DMS 273 (cell line): ENCODE data around the gene SEC22B.
"Not testable (repeated sequence)": the region's sequence is repeated elsewhere in the genome, so short reads cannot be mapped to it uniquely, and the experiment has no call there.

Experiments
- DNase-seq: peaks from one replicate; lab custom pipeline; 2025; ENCODE audit not compliant: unreplicated experiment; lab: John Stamatoyannopoulos, UW

The SEC22B gene

DNA sequence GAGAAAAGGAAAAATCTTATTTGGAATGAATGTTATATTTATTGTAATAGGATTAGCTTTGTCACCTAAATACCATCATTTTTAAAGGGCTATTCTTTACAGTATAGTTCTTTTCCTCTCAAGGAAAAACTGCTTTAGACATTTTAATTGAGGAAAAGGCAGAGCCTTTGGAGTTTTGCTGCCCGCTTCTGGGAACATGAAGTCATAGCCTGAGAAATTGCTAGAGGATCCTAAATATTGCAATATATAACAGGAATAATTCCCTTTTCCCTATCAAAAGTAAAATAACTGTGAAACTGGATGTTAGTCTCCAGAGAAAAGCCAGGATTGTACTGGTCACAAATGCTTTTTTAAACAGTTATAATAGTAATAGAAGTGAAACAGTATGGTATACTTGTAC, 30.5 kb downstream of the SEC22B start:
- DNase-seq, result peak; percentile 41

- DNase-seq, result not testable (repeated sequence)
Observed at GRCh38 chr1:120144626-120145025, 31.7 kb downstream of the SEC22B start.

DNA sequence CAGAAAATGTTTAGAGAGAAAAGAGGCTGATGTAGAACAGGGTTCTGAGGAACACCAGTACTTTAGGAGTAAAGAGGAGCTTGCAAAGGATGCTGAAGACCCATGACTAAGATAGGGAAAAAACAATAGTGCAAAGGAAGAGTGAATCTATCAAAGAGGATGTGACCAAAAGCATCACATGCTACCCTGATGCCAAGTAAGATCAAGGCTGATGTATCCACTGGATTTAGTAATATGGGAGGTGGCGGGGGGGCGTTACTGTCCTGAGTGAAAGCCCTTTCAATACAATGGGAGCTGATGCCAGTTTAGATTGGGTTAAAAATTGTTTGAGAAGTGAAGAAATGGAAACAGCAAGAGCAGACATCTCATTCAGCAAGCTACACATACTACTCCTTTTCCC, 32.2 kb downstream of the SEC22B start:
- not testable (repeated sequence) for DNase-seq

DNA sequence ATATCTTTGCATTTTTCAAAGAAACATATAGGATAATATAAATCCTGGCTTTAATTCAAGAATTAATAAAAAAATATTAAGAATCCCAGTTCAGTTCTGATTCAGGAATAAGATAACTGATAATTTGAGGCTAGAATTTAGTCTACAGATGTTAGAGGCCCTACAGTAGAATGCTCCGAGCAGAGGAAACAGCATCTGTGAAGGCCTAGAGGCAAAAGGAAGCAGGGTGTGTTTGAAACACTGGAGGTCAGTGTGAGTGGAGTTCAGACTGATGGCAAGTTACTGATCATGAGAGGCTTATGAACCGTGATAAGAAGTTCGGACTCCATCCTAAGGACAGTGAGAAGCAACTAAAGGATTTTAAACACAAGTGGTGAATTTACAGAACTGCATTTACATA, 33.0 kb downstream of the SEC22B start:
- DNase-seq, result not testable (repeated sequence)

DNA sequence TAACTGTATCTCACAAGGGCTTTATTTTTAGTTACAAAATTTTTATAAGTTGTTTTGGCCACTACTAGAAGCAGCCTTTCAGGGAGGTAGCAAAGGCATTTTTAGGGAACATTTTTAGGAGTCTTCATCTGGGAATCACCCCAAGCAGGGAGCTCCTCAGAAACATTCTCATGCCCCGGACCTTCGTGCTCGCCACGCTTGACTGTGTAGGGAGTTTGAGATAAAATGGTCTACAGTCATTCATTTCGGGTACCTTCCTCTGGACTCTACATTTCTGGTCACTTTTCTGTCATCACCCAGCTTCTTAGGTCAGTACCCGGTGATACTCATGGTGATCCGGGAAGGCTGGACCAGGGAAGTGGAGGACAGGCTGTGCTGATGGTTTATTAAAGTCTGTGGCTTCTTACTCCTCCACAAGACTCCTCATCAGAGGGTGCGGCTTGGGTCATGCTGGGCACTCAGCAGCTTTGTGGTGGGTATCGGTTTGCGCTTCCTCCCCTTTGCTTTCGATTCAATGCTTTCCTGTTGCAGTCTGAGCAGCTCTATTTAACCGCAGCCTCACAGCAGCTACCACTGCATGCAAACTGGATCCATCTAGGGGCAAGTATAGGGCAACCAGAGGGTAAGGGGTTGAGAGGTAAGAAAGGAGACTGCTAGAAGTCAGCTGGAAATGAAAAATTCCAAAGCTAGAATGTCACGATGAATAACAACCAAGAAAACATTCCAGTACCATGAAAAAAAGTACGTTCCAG, 33.6 kb downstream of the SEC22B start:
- DNase-seq, result not testable (repeated sequence)

- not testable (repeated sequence) for DNase-seq
Observed at GRCh38 chr1:120141865-120142264, 34.5 kb downstream of the SEC22B start.

GRCh38 chr1:120140656-120141265, 35.6 kb downstream of the SEC22B start:
- DNase-seq, result not testable (repeated sequence)

DNA sequence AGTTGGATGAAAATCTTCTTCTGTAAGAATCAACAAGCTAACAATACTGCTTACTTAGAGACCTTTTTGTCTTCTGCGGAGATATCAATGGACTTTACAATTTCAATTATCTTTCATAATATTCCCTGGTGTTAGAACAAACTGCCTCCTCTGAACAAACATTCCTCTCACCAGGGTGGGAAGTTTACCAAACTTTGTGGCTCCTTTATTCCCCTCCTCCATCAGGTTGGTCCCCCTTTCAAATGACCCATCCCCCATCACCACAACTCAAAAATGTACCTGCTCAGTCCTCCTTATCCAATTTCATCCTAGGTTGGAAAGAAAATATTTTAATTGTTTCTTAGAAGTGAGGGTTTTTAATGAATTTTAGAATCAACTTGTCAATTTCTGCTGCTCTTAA, 40.2 kb downstream of the SEC22B start:
- not testable (repeated sequence) for DNase-seq

- not testable (repeated sequence) for DNase-seq
Observed at GRCh38 chr1:120133928-120134325, 42.4 kb downstream of the SEC22B start.

- no peak for DNase-seq
Observed at GRCh38 chr1:120133228-120133927, 42.9 kb downstream of the SEC22B start.

DNA sequence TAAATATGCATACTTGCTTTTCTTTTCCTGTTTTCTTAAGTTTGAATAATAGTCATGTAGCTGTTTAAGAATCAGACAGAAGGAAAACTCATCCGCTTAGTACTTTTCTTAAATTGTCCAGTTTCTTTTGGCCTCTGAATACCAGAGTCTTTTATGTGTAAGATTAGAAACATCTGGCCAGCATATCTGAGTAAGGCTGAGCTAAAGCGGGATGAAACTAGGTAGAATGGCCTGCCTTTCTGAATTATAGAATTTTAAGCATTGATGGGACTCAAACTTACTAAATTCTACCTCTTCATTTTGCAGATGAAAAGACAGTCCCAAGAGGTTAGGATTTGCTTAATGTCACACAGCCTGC, 43.9 kb downstream of the SEC22B start:
- not testable (repeated sequence) for DNase-seq

GRCh38 chr1:120131611-120132405, 44.5 kb downstream of the SEC22B start:
- peak; percentile 66 for DNase-seq

- DNase-seq, result not testable (repeated sequence)
Observed at GRCh38 chr1:120127921-120128320, 48.4 kb downstream of the SEC22B start.

- not testable (repeated sequence) for DNase-seq
Observed at GRCh38 chr1:120126216-120126615, 50.1 kb downstream of the SEC22B start.

- not testable (repeated sequence) for DNase-seq
Observed at GRCh38 chr1:120124628-120125027, 51.7 kb downstream of the SEC22B start.

DNA sequence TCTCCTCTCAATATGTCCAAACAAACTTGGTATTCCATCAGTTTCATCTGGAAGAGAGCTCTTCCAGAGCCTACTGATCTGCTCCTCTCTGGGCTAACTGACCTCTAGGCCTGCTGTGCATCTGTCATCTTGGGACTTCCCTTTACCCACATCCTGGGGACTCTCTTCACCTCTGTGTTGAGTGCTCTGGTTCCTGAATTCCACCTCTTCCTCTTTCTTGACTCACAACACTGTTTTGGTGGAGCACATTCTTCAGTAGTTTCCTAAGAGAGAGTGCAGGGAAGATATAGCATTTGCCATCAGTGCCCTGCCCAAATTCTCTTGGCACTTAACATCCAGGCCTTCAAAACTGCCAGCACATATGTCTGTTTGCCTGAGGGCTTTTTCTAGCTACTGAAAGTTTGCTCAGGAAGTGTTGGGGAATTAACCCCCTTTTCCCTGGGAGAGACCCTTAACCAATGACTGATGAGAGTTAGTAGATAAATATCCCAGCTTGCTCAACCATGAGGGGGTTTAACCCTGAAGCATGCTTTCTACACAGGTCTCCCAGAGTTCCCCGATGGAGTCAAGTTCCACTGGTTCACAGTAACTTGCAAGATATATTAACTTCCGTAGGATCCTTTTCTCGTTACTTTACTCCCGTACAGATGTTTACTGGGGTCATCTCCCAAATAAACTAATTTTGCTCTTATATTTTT, 52.4 kb downstream of the SEC22B start:
- not testable (repeated sequence) for DNase-seq

- not testable (repeated sequence) for DNase-seq
Observed at GRCh38 chr1:120122262-120122893, 53.9 kb downstream of the SEC22B start.

- DNase-seq, result not testable (repeated sequence)
Observed at GRCh38 chr1:120121830-120122229, 54.5 kb downstream of the SEC22B start.

DNA sequence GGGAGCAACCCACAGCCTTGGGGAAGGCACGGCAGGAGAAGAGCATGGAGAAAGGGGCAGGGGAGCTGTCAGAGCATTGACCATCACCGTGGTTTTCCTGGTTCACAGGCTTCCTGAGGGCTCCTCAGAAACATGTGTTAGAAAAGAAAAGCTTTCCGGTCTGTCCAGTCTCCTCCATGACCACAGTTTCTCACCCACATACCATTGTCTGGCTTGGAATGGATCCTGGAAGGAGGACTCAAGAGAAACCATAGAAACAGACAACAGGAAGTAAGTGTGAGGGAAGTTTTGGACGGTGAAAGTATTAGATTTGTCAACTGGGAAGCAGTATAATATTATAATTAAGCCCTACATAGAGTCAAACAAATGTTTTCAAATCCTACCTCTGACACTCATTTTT, 55.8 kb downstream of the SEC22B start:
- not testable (repeated sequence) for DNase-seq
